ENCODE measurements around the gene GLRX. TPM values are rescaled to one million over a fixed set of nuclear protein-coding genes. Genes with fewer than 3 reads are reported as not detected.

Gene GLRX
- total RNA-seq, 4 donors from 2014 or later = 30.9 to 151 (median 80.0) TPM

GRCh38 chr5:95843733-95844223, 21.3 kb upstream of the GLRX start:
- WGBS = 41% methylated on average over 3 of the region's 3 CpGs
- Histone ChIP-seq H3K4me1 (peaks cover 34% of the 10 kb centered on the region), H3K36me3 (no peaks in the 10 kb centered on the region), H3K27me3 (no peaks in the 10 kb centered on the region), H3K4me3 (no peak overlapping the region), H3K9me3 (no peaks in the 10 kb centered on the region), H3K27ac (peak overlapping the region; percentile 11)
- DNase-seq (ENCODE audit: low spot score in 2 of 2) = no peak
- TF ChIP-seq CTCF (IDR thresholded peaks at IDR 0.05) = no peak
- TF ChIP-seq EP300 (IDR thresholded peaks at IDR 0.05) = no peak
- no peak for TF ChIP-seq POLR2AphosphoS5 (IDR thresholded peaks at IDR 0.05)
- TF ChIP-seq POLR2A (IDR thresholded peaks at IDR 0.05) = no peak

- WGBS = 71% methylated on average over 11 of the region's 11 CpGs
- H3K27me3 ChIP-seq = no peaks in the 10 kb centered on the region
- no peaks in the 10 kb centered on the region for H3K9me3 ChIP-seq
- peak overlapping the region; percentile 69 for H3K27ac ChIP-seq
- no peak overlapping the region for H3K4me3 ChIP-seq
- H3K4me1 ChIP-seq = peaks cover 34% of the 10 kb centered on the region
- DNase-seq (ENCODE audit: low spot score in 2 of 2) = peak in 1 of 2 donors; percentile 67
- TF ChIP-seq CTCF (IDR thresholded peaks at IDR 0.05) = no peak
- no peak for TF ChIP-seq EP300 (IDR thresholded peaks at IDR 0.05)
- no peak for TF ChIP-seq POLR2A (IDR thresholded peaks at IDR 0.05)
- TF ChIP-seq POLR2AphosphoS5 (IDR thresholded peaks at IDR 0.05) = no peak
- no peaks in the 10 kb centered on the region for H3K36me3 ChIP-seq
Measured at GRCh38 chr5:95842854-95843544, 20.5 kb upstream of the GLRX start.

DNA sequence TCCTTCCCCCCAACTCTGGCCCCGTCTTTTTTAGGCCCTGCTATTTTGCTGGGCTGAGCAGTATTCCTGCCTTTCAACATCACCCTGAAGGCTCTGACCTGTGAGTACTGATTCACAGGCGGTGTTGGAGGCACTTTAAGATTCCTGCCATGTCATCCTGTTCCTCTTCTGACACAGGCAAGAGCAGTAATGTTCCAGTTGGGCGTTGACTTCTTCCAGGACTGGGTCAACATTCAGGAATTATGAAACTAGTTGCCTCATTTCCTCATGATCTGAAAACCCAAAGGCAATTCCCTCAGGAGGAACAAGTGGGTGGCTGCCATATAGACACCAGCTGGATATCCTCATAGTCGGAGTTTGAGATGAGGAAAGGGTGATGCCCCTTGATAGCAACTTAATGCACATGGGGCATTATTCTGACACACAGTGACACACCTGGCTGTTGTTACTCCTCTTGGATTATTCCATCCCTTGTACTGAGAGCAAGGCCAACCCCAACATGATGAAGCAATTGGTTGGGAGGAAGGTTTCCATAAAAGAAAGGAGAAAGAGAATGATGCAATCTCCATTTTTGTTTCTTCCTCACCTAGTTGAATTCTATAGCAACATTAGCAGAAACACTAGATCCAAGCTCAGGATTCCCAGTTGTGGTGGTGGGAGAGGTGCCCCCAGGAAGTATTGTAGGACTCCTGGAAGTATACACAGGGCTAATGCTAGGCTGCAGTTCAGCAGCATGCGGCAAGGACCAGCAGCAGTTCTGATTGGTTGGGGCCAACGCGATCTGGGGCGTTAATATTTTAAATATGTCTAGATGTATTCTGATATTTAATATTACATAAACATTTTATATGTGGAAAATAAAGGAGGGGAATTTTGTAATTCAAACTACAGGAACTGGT, 19.6 kb upstream of the GLRX start:
- Histone ChIP-seq H3K27me3 (no peaks in the 10 kb centered on the region), H3K36me3 (no peaks in the 10 kb centered on the region), H3K4me1 (peaks cover 34% of the 10 kb centered on the region), H3K9me3 (no peaks in the 10 kb centered on the region), H3K4me3 (no peak overlapping the region), H3K27ac (peak overlapping the region; percentile 69)
- DNase-seq (ENCODE audit: low spot score in 2 of 2) = peak in 1 of 2 donors; percentile 82
- WGBS = 72% methylated on average over 8 of the region's 8 CpGs
- TF ChIP-seq POLR2A (IDR thresholded peaks at IDR 0.05) (no peak), POLR2AphosphoS5 (IDR thresholded peaks at IDR 0.05) (peak; percentile 2 to 93 (median 90)), EP300 (IDR thresholded peaks at IDR 0.05) (no peak), CTCF (IDR thresholded peaks at IDR 0.05) (no peak)

DNA sequence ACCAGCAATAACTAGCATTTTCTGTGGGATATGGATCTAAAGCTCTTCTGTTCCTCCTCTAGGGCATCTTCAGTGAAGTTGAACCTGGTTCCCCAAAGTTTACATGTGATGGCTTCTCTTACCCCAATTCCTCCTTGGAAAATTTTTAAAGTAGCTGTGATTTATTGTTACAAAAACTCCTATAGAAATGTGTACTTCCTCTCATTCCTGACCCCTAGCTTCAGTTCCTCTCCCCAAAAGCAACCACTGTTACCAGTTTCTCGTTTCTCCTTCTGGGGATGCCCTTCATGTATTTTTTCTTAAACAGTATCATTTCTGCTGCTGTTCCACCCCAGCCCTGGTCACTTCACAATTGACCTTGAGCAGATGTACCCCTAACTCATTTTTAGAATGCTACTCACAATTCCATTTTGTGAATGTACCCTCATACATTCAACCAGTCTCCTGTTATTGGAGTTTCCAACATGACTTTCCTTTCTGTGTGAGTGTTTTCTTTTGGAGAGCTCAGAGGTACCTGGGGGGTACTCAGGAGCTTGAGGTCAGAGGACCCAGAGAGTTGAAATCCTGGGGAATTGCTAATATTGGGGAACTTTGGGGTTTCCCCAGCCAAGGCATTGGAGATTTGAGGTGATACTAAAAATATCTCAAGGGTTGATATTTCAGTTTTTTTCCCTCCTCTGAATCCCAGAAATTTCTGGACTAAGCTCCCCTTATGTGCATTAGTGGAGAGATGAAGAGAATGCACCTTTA, 18.6 kb upstream of the GLRX start:
- Histone ChIP-seq H3K4me3 (no peak overlapping the region), H3K36me3 (no peaks in the 10 kb centered on the region), H3K27ac (peak overlapping the region; percentile 69), H3K9me3 (no peaks in the 10 kb centered on the region), H3K27me3 (no peaks in the 10 kb centered on the region), H3K4me1 (peaks cover 36% of the 10 kb centered on the region)
- TF ChIP-seq CTCF (IDR thresholded peaks at IDR 0.05) (no peak), POLR2AphosphoS5 (IDR thresholded peaks at IDR 0.05) (no peak)
- 89% methylated on average over 1 of the region's 1 CpG for WGBS
- DNase-seq (ENCODE audit: low spot score in 2 of 2) = no peak

Measured in suprapubic skin (tissue), 4 donors.